Caco-2 (cell line): ENCODE measurements around the gene NIPAL3. TPM values are rescaled to one million over a fixed set of nuclear protein-coding genes. Genes with fewer than 3 reads are reported as not detected.

ENCODE experiments used
- Bru-seq: library from RNA; stranded (reverse); fragments of 400-500 nt; gene quantifications from one replicate; lab custom pipeline; 2021; lab: Mats Ljungman, UMichigan
- BruChase-seq, 2 experiments: library from RNA; stranded (reverse); fragments of 400-500 nt; gene quantifications; one replicate each; lab custom pipeline; 2021; lab: Mats Ljungman, UMichigan
- BruUV-seq: library from RNA; stranded (reverse); fragments of 400-500 nt; replicated peaks from 2 replicates; lab custom pipeline; 2021; lab: Mats Ljungman, UMichigan
- CTCF ChIA-PET: fragments of 300-600 bp; sonication (Branson Sonifier 250); formaldehyde crosslinking; loops from one replicate; lab custom pipeline; 2022; ENCODE audit warnings: antibody characterized with exemption; lab: Charles Lee
- POLR2A ChIA-PET: fragments of 300-600 bp; sonication (Branson Sonifier 250); formaldehyde crosslinking; loops from one replicate; lab custom pipeline; 2022; ENCODE audit warnings: antibody characterized with exemption; lab: Charles Lee
- DNase-seq, 2 experiments: peaks; one replicate each; pipeline versions ENCODE4 v3.0.0 to v3.0.0-alpha.2; 2020 to 2022
- H3K27me3 ChIP-seq: replicated peaks from 2 replicates; pipeline ENCODE4 v1.6.0; 2011; ENCODE audit warnings: low read length; ENCODE audit not compliant: control insufficient read depth, insufficient read depth
- H3K36me3 ChIP-seq: 2 replicates; pipeline ENCODE4 v1.5.1; 2011; ENCODE audit warnings: low read length; ENCODE audit not compliant: control insufficient read depth, insufficient read depth
- H3K4me1 ChIP-seq: fragments of 250-450 bp; sonication (Bioruptor Pico); 2 replicates; pipeline ENCODE4 v1.5.1; 2020; ENCODE audit warnings: mild to moderate bottlenecking
- H3K4me3 ChIP-seq: 2 replicates; pipeline ENCODE4 v1.5.1; 2011; ENCODE audit warnings: low read depth, mild to moderate bottlenecking, control low read depth, low read length
- H3K9me3 ChIP-seq: fragments of 250-450 bp; sonication (Bioruptor Pico); 2 replicates; pipeline ENCODE4 v1.5.1; 2020; ENCODE audit warnings: mild to moderate bottlenecking, moderate library complexity
- H3K27ac Mint-ChIP-seq: one replicate; pipeline ENCODE4 v1.8.0; 2022; ENCODE audit warnings: mixed read lengths; ENCODE audit not compliant: unreplicated experiment
- H3K27me3 Mint-ChIP-seq: one replicate; pipeline ENCODE4 v1.8.0; 2022; ENCODE audit warnings: mixed read lengths; ENCODE audit not compliant: insufficient read depth, unreplicated experiment
- H3K36me3 Mint-ChIP-seq: one replicate; pipeline ENCODE4 v1.8.0; 2022; ENCODE audit warnings: mild to moderate bottlenecking, mixed read lengths; ENCODE audit not compliant: insufficient read depth, unreplicated experiment
- H3K4me1 Mint-ChIP-seq: one replicate; pipeline ENCODE4 v1.8.0; 2022; ENCODE audit warnings: low read depth, mixed read lengths; ENCODE audit not compliant: unreplicated experiment
- H3K4me3 Mint-ChIP-seq: one replicate; pipeline ENCODE4 v1.8.0; 2022; ENCODE audit warnings: mild to moderate bottlenecking, moderate library complexity, mixed read lengths; ENCODE audit not compliant: unreplicated experiment
- H3K9me3 Mint-ChIP-seq: one replicate; pipeline ENCODE4 v1.8.0; 2022; ENCODE audit warnings: mixed read lengths; ENCODE audit not compliant: unreplicated experiment
- CTCF ChIP-seq, 2 experiments: fragments of 200-600 bp in 1 of 2; IDR thresholded peaks; 1 replicate in 1 of 2; 2 replicates in 1 of 2; pipeline versions ENCODE4 v1.5.1 to v1.8.0; 2011 to 2022; ENCODE audit warnings: antibody characterized with exemption in 1 of 2, control low read depth in 1 of 2, inconsistent platforms in 1 of 2, low read depth in 1 of 2, low read length in 1 of 2, mild to moderate bottlenecking in 1 of 2, moderate library complexity in 1 of 2; ENCODE audit not compliant: insufficient read depth in 1 of 2, severe bottlenecking in 1 of 2, unreplicated experiment in 1 of 2
- intact Hi-C: fragments of 100-400 bp; cut with micrococcal nuclease; formaldehyde crosslinking; loops from one replicate; pipeline ENCODE4 v1.10.0; 2022; ENCODE audit not compliant: unreplicated experiment
- long read RNA-seq: library from polyadenylated mRNA; stranded (forward); transcript quantifications from one replicate; pipeline ENCODE4 v2.0.0, GENCODE V29; 2022
- total RNA-seq: library from RNA; stranded (reverse); gene quantifications from 2 replicates; pipeline ENCODE4 v1.2.3, GENCODE V29; 2022

The NIPAL3 gene
- 9.2 and 9.7 TPM in 2 replicates for total RNA-seq
- percentile 48 among the genes with signal in this experiment for Bru-seq, nascent RNA
- BruChase-seq, experiment 1, labeled RNA remaining after a 2-hour chase = percentile 47 among the genes with signal in this experiment
- percentile 48 among the genes with signal in this experiment for BruChase-seq, experiment 2, labeled RNA remaining after a 6-hour chase
- long read RNA-seq, transcript NIPAL3-202 (12 exons, 1,676 nt) = major isoform, 7 of 22 reads
- long read RNA-seq, partial matches to known transcripts = 4 of 22 reads
- long read RNA-seq, other reads (novel, unspliced or antisense) = 6 of 22 reads

GRCh38 chr1:24415334-24415909 is at the start of gene NIPAL3:
Gene NIPAL3 (plus strand): TSS chr1:24415802. CDS start chr1:24419548, 3,746 bp downstream.
- Histone ChIP-seq H3K4me3 (peak within 1 kb of the TSS; percentile 65), H3K9me3 (no peaks in the 10 kb centered on the region), H3K36me3 (no peaks in the 10 kb centered on the region), H3K27me3 (no peaks in the 10 kb centered on the region), H3K4me1 (peaks cover 15% of the 10 kb centered on the region)
- ChIA-PET CTCF (interaction anchor here (0.6 to 2.6 kb wide), 25 partner anchors 8 to 1294 kb away, joined by 3 to 29 read pairs (median 4); partner anchors contain the start of genes CLIC4, IFNLR1 and RCAN3), POLR2A (interaction anchor here (0.7 to 1.3 kb wide), 4 partner anchors 87 to 265 kb away, joined by 3 to 9 read pairs (median 6); partner anchors contain the start of gene RCAN3)
- Mint-ChIP-seq H3K36me3 (peaks cover 16% of the 10 kb centered on the region), H3K4me3 (peak within 1 kb of the TSS; percentile 96), H3K27ac (peak within 1 kb of the TSS; percentile 94), H3K27me3 (no peaks in the 10 kb centered on the region), H3K9me3 (no peaks in the 10 kb centered on the region), H3K4me1 (peaks cover 24% of the 10 kb centered on the region)
- no TSS peak for BruUV-seq
- intact Hi-C loops = loop anchor here (1.0 to 2.0 kb wide), 3 partner anchors 87 to 219 kb away; partner anchors contain the start of gene RCAN3
- peak; percentile 98 for DNase-seq
- peak; percentile 86 to 89 for TF ChIP-seq CTCF (IDR thresholded peaks at IDR 0.05; ENCODE audit: insufficient read depth in 1 of 2, low read depth in 1 of 2, low read length in 1 of 2, severe bottlenecking in 1 of 2, unreplicated experiment in 1 of 2)

GRCh38 chr1:24366707-24367106 is 48.9 kb upstream of the NIPAL3 start:
- POLR2A ChIA-PET = no interaction called here
- no TSS peak for BruUV-seq
- CTCF ChIA-PET = no interaction called here
- intact Hi-C loops = no loop called here
- Mint-ChIP-seq H3K4me3 (no peak overlapping the region), H3K27me3 (no peaks in the 10 kb centered on the region), H3K9me3 (no peaks in the 10 kb centered on the region), H3K36me3 (no peaks in the 10 kb centered on the region), H3K4me1 (no peaks in the 10 kb centered on the region), H3K27ac (no peak overlapping the region)
- H3K36me3 ChIP-seq = no peaks in the 10 kb centered on the region; the same call in 1 of the 2 replicates
- no peak for DNase-seq
- no peaks in the 10 kb centered on the region for H3K9me3 ChIP-seq
- H3K27me3 ChIP-seq = no peaks in the 10 kb centered on the region
- no peak for TF ChIP-seq CTCF (IDR thresholded peaks at IDR 0.05; ENCODE audit: insufficient read depth in 1 of 2, low read depth in 1 of 2, low read length in 1 of 2, severe bottlenecking in 1 of 2, unreplicated experiment in 1 of 2)
- H3K4me1 ChIP-seq = no peaks in the 10 kb centered on the region
- no peak overlapping the region for H3K4me3 ChIP-seq

- H3K27me3 Mint-ChIP-seq = no peaks in the 10 kb centered on the region
- ChIA-PET CTCF (no interaction called here), POLR2A (no interaction called here)
- Histone ChIP-seq H3K4me3 (no peak overlapping the region), H3K9me3 (no peaks in the 10 kb centered on the region), H3K27me3 (no peaks in the 10 kb centered on the region), H3K36me3 (no peaks in the 10 kb centered on the region), H3K4me1 (peaks cover 4% of the 10 kb centered on the region; the same call in 1 of the 2 replicates)
- no peak for DNase-seq
- BruUV-seq = no TSS peak
- H3K36me3 Mint-ChIP-seq = no peaks in the 10 kb centered on the region
- H3K9me3 Mint-ChIP-seq = no peaks in the 10 kb centered on the region
- intact Hi-C loops = no loop called here
- H3K4me1 Mint-ChIP-seq = no peaks in the 10 kb centered on the region
- H3K27ac Mint-ChIP-seq = no peak overlapping the region
- no peak overlapping the region for H3K4me3 Mint-ChIP-seq
- no peak for TF ChIP-seq CTCF (IDR thresholded peaks at IDR 0.05; ENCODE audit: insufficient read depth in 1 of 2, low read depth in 1 of 2, low read length in 1 of 2, severe bottlenecking in 1 of 2, unreplicated experiment in 1 of 2)
Observed at GRCh38 chr1:24369199-24369598, 46.4 kb upstream of the NIPAL3 start.
